Activated CD4-positive, alpha-beta T cell treated with anti-CD3 and anti-CD28 coated beads for 36 hours (primary cell): Measurements from ENCODE around the gene SLC25A5. TPM values are rescaled to one million over a fixed set of nuclear protein-coding genes. Genes with fewer than 3 reads are reported as not detected.
"Not testable (repeated sequence)": the region's sequence is repeated elsewhere in the genome, so short reads cannot be mapped to it uniquely, and the experiment has no call there.

Experiments used
- ATAC-seq: fragments of 200-7000 bp; cut with Tn5 transposase; one replicate; pipeline ENCODE4 v1.10.0; 2021; ENCODE audit warnings: mild to moderate bottlenecking, moderate library complexity
- CTCF ChIA-PET: fragments of 350-600 bp; sonication (Branson Sonifier 250); formaldehyde crosslinking; loops from one replicate; lab custom pipeline; 2021; ENCODE audit warnings: antibody characterized with exemption; lab: Charles Lee
- POLR2A ChIA-PET: fragments of 350-600 bp; sonication (Branson Sonifier 250); formaldehyde crosslinking; loops from one replicate; lab custom pipeline; 2021; ENCODE audit warnings: antibody characterized with exemption, inconsistent platforms; lab: Charles Lee
- DNase-seq: peaks from one replicate; pipeline ENCODE4 v3.0.0-alpha.2; 2020
- H3K27ac Mint-ChIP-seq: one replicate; pipeline ENCODE4 v1.8.0; 2021; ENCODE audit warnings: mixed read lengths
- H3K27me3 Mint-ChIP-seq: one replicate; pipeline ENCODE4 v1.8.0; 2021; ENCODE audit warnings: mixed read lengths
- H3K36me3 Mint-ChIP-seq: one replicate; pipeline ENCODE4 v1.8.0; 2021; ENCODE audit warnings: low read depth, mixed read lengths
- H3K4me1 Mint-ChIP-seq: one replicate; pipeline ENCODE4 v1.8.0; 2021; ENCODE audit warnings: mixed read lengths
- H3K4me3 Mint-ChIP-seq: one replicate; pipeline ENCODE4 v1.8.0; 2021; ENCODE audit warnings: mild to moderate bottlenecking, moderate library complexity, mixed read lengths
- H3K9me3 Mint-ChIP-seq: one replicate; pipeline ENCODE4 v1.8.0; 2021; ENCODE audit warnings: low read depth, mixed read lengths
- intact Hi-C, 2 experiments: fragments of 100-400 bp; cut with DNase I in 1 of 2; cut with micrococcal nuclease in 1 of 2; formaldehyde crosslinking; loops; one replicate each; pipeline versions ENCODE4 v1.14.2 to v1.15.1; 2022 to 2024; cut with DNase I, micrococcal nuclease
- total RNA-seq, 2 experiments: library from RNA; stranded (reverse); gene quantifications; one replicate each; pipeline ENCODE4 v1.2.3, GENCODE V29; 2021

The SLC25A5 gene
- total RNA-seq, 2 experiments from 2014 or later = 593 to 674 TPM

GRCh38 chrX:119477812-119478232 lies 9.6 kb downstream of the SLC25A5 start:
- H3K27me3 Mint-ChIP-seq = no peaks in the 10 kb centered on the region
- POLR2A ChIA-PET = no interaction called here

GRCh38 chrX:119478504-119478903 lies 10.3 kb downstream of the SLC25A5 start:
- H3K36me3 Mint-ChIP-seq = no peaks in the 10 kb centered on the region
- no peak overlapping the region for H3K27ac Mint-ChIP-seq
- intact Hi-C loops = no loop called here
- ATAC-seq (no peak), DNase-seq (no peak)
- no peaks in the 10 kb centered on the region for H3K9me3 Mint-ChIP-seq
- peaks cover 18% of the 10 kb centered on the region for H3K4me1 Mint-ChIP-seq
- H3K27me3 Mint-ChIP-seq = no peaks in the 10 kb centered on the region
- POLR2A ChIA-PET = no interaction called here
- no peak overlapping the region for H3K4me3 Mint-ChIP-seq
- CTCF ChIA-PET = interaction anchor here (0.7 to 1.9 kb wide), 3 partner anchors 9 to 11 kb away, joined by 3 to 6 read pairs (median 3); no protein-coding TSS in a partner anchor

More at GRCh38 chrX:119477812-119478232, 9.6 kb downstream of the SLC25A5 start:
- peaks cover 16% of the 10 kb centered on the region for H3K4me1 Mint-ChIP-seq
- ATAC-seq = no peak
- H3K36me3 Mint-ChIP-seq = no peaks in the 10 kb centered on the region
- no peak for DNase-seq
- no peak overlapping the region for H3K27ac Mint-ChIP-seq
- H3K4me3 Mint-ChIP-seq = no peak overlapping the region
- CTCF ChIA-PET = interaction anchor here (0.7 to 1.9 kb wide), 3 partner anchors 8 to 12 kb away, joined by 3 to 6 read pairs (median 3); no protein-coding TSS in a partner anchor
- intact Hi-C loops = no loop called here
- H3K9me3 Mint-ChIP-seq = no peaks in the 10 kb centered on the region

GRCh38 chrX:119479845-119480244 lies 11.6 kb downstream of the SLC25A5 start:
- Mint-ChIP-seq H3K36me3 (no peaks in the 10 kb centered on the region), H3K4me1 (peaks cover 18% of the 10 kb centered on the region), H3K27me3 (no peaks in the 10 kb centered on the region), H3K4me3 (no peak overlapping the region), H3K9me3 (no peaks in the 10 kb centered on the region), H3K27ac (no peak overlapping the region)
- ChIA-PET POLR2A (interaction anchor here (0.5 to 1.1 kb wide), 2 partner anchors 11 to 395 kb away, joined by 3 read pairs; no protein-coding TSS in a partner anchor), CTCF (interaction anchor here (1.6 kb wide), 1 partner anchor 13 kb away, joined by 3 read pairs; no protein-coding TSS in a partner anchor)
- ATAC-seq = no peak
- DNase-seq = no peak
- intact Hi-C loops = no loop called here

GRCh38 chrX:119481323-119481801 lies 13.1 kb downstream of the SLC25A5 start:
- ChIA-PET POLR2A (no interaction called here), CTCF (interaction anchor here (0.7 to 2.1 kb wide), 5 partner anchors 8 to 275 kb away, joined by 4 to 7 read pairs (median 4); partner anchors contain the start of gene SLC25A5)
- DNase-seq (no peak), ATAC-seq (no peak)
- Mint-ChIP-seq H3K9me3 (no peaks in the 10 kb centered on the region), H3K4me1 (peaks cover 9% of the 10 kb centered on the region), H3K27me3 (no peaks in the 10 kb centered on the region), H3K4me3 (no peak overlapping the region), H3K36me3 (no peaks in the 10 kb centered on the region), H3K27ac (no peak overlapping the region)
- intact Hi-C loops = no loop called here

- H3K27me3 Mint-ChIP-seq = no peaks in the 10 kb centered on the region
- peak overlapping the region; percentile 55 for H3K4me3 Mint-ChIP-seq
- POLR2A ChIA-PET = no interaction called here
- H3K9me3 Mint-ChIP-seq = no peaks in the 10 kb centered on the region
- peak; percentile 21 for ATAC-seq
- no peaks in the 10 kb centered on the region for H3K36me3 Mint-ChIP-seq
- CTCF ChIA-PET = interaction anchor here (0.6 to 2.1 kb wide), 10 partner anchors 9 to 283 kb away, joined by 3 to 10 read pairs (median 4); partner anchors contain the start of gene SLC25A5
- DNase-seq = no peak
- peaks cover 7% of the 10 kb centered on the region for H3K4me1 Mint-ChIP-seq
- intact Hi-C loops = loop anchor here (1.0 to 2.0 kb wide), 2 partner anchors 13 kb away; partner anchors contain the start of gene SLC25A5 (in 1 of the 2)
- no peak overlapping the region for H3K27ac Mint-ChIP-seq
These were observed 13.8 kb downstream of the SLC25A5 start for GRCh38 chrX:119482041-119482440.

GRCh38 chrX:119482481-119483480 lies 14.5 kb downstream of the SLC25A5 start:
- H3K27ac Mint-ChIP-seq = peak overlapping the region; percentile 19
- CTCF ChIA-PET = interaction anchor here (0.6 to 2.1 kb wide), 16 partner anchors 8 to 428 kb away, joined by 3 to 10 read pairs (median 4); no protein-coding TSS in a partner anchor
- peak; percentile 93 for ATAC-seq

GRCh38 chrX:119486745-119487144 lies 18.5 kb downstream of the SLC25A5 start:
- no peak for ATAC-seq
- Mint-ChIP-seq H3K27ac (no peak overlapping the region), H3K36me3 (no peaks in the 10 kb centered on the region), H3K4me1 (peaks cover 7% of the 10 kb centered on the region), H3K4me3 (no peak overlapping the region), H3K27me3 (no peaks in the 10 kb centered on the region), H3K9me3 (no peaks in the 10 kb centered on the region)
- DNase-seq = no peak
- intact Hi-C loops = no loop called here
- CTCF ChIA-PET = interaction anchor here (0.7 kb wide), 1 partner anchor 88 kb away, joined by 3 read pairs; the partner anchor contains the start of gene UBE2A
- POLR2A ChIA-PET = no interaction called here

More at GRCh38 chrX:119482481-119483480, 14.5 kb downstream of the SLC25A5 start:
- Mint-ChIP-seq H3K27me3 (no peaks in the 10 kb centered on the region), H3K9me3 (no peaks in the 10 kb centered on the region), H3K4me1 (peaks cover 7% of the 10 kb centered on the region), H3K4me3 (peak overlapping the region; percentile 55), H3K36me3 (no peaks in the 10 kb centered on the region)
- POLR2A ChIA-PET = no interaction called here
- DNase-seq = peak; percentile 82
- intact Hi-C loops = loop anchor here (1.0 to 2.0 kb wide), 2 partner anchors 13 to 14 kb away; partner anchors contain the start of gene SLC25A5 (in 1 of the 2)

- H3K27me3 Mint-ChIP-seq, H3K9me3 Mint-ChIP-seq, H3K36me3 Mint-ChIP-seq, ATAC-seq, POLR2A ChIA-PET, H3K4me1 Mint-ChIP-seq, H3K27ac Mint-ChIP-seq, H3K4me3 Mint-ChIP-seq, DNase-seq: not testable (repeated sequence)
- intact Hi-C loops = loop anchor here in 1 of 2 experiments (1.0 kb wide), 1 partner anchor 25 kb away; no protein-coding TSS in a partner anchor
- CTCF ChIA-PET = interaction anchor here (0.8 kb wide), 1 partner anchor 10 kb away, joined by 3 read pairs; no protein-coding TSS in a partner anchor
These were observed 19.5 kb downstream of the SLC25A5 start for GRCh38 chrX:119487766-119488165.

GRCh38 chrX:119488749-119489148 lies 20.5 kb downstream of the SLC25A5 start:
- H3K4me3 Mint-ChIP-seq = no peak overlapping the region
- ChIA-PET CTCF (interaction anchor here (0.6 to 1.5 kb wide), 7 partner anchors 19 to 872 kb away, joined by 3 to 4 read pairs (median 3); no protein-coding TSS in a partner anchor), POLR2A (no interaction called here)
- no peaks in the 10 kb centered on the region for H3K27me3 Mint-ChIP-seq
- no peaks in the 10 kb centered on the region for H3K36me3 Mint-ChIP-seq
- no peaks in the 10 kb centered on the region for H3K9me3 Mint-ChIP-seq
- H3K27ac Mint-ChIP-seq = no peak overlapping the region
- no peaks in the 10 kb centered on the region for H3K4me1 Mint-ChIP-seq
- ATAC-seq (no peak), DNase-seq (peak; percentile 54)
- intact Hi-C loops = loop anchor here in 1 of 2 experiments (1.0 kb wide), 1 partner anchor 24 kb away; no protein-coding TSS in a partner anchor

GRCh38 chrX:119489212-119490074 lies 21.2 kb downstream of the SLC25A5 start:
- no peaks in the 10 kb centered on the region for H3K27me3 Mint-ChIP-seq
- CTCF ChIA-PET = interaction anchor here (0.6 to 1.5 kb wide), 7 partner anchors 9 to 269 kb away, joined by 3 to 4 read pairs (median 3); no protein-coding TSS in a partner anchor

More at GRCh38 chrX:119489212-119490074, 21.2 kb downstream of the SLC25A5 start:
- intact Hi-C loops = no loop called here
- no peaks in the 10 kb centered on the region for H3K4me1 Mint-ChIP-seq
- H3K4me3 Mint-ChIP-seq = no peak overlapping the region
- no peak for ATAC-seq
- no peak overlapping the region for H3K27ac Mint-ChIP-seq
- POLR2A ChIA-PET = no interaction called here
- no peaks in the 10 kb centered on the region for H3K36me3 Mint-ChIP-seq
- H3K9me3 Mint-ChIP-seq = no peaks in the 10 kb centered on the region
- DNase-seq = no peak
